ENCODE results near the gene NET1.

- TF ChIP-seq, protein P1, sequence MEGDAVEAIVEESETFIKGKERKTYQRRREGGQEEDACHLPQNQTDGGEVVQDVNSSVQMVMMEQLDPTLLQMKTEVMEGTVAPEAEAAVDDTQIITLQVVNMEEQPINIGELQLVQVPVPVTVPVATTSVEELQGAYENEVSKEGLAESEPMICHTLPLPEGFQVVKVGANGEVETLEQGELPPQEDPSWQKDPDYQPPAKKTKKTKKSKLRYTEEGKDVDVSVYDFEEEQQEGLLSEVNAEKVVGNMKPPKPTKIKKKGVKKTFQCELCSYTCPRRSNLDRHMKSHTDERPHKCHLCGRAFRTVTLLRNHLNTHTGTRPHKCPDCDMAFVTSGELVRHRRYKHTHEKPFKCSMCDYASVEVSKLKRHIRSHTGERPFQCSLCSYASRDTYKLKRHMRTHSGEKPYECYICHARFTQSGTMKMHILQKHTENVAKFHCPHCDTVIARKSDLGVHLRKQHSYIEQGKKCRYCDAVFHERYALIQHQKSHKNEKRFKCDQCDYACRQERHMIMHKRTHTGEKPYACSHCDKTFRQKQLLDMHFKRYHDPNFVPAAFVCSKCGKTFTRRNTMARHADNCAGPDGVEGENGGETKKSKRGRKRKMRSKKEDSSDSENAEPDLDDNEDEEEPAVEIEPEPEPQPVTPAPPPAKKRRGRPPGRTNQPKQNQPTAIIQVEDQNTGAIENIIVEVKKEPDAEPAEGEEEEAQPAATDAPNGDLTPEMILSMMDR (IDR thresholded peaks at IDR 0.05), result no peak
- no peak for TF ChIP-seq EZH2 (IDR thresholded peaks at IDR 0.05)
Measured at GRCh38 chr10:5493691-5494090, 81.3 kb downstream of the NET1 start.

All from neural progenitor cell (in vitro differentiated cells).